Stimulated activated CD4-positive, alpha-beta T cell treated with anti-CD3 and anti-CD28 coated beads, Interleukin-15, amount 100 ng/mL, for 48 hours (primary cell): ENCODE data around the gene VTN.

Experiments used
- DNase-seq, 2 donors: peaks; one replicate each; pipeline ENCODE4 v3.0.0-alpha.2; 2020; ENCODE audit warnings: low read depth in 2 of 2

VTN gene

GRCh38 chr17:28370035-28370743 lies at the start of gene VTN:
Gene VTN, minus strand, starts transcription at chr17:28370307. Its CDS starts 104 bp downstream, at chr17:28370203.
- DNase-seq = no peak

- peak in 1 of 2 donors; percentile 51 for DNase-seq
Measured at GRCh38 chr17:28416703-28417311, 46.7 kb upstream of the VTN start.

- no peak for DNase-seq
Measured at GRCh38 chr17:28415886-28416285, 45.8 kb upstream of the VTN start.

GRCh38 chr17:28413804-28414203 lies 43.7 kb upstream of the VTN start:
- DNase-seq = no peak

GRCh38 chr17:28412099-28412498 lies 42.0 kb upstream of the VTN start:
- no peak for DNase-seq

GRCh38 chr17:28407974-28408306 lies 37.8 kb upstream of the VTN start:
- DNase-seq = no peak

GRCh38 chr17:28407130-28407973 lies 37.2 kb upstream of the VTN start:
- DNase-seq = no peak

GRCh38 chr17:28406473-28406814 lies 36.3 kb upstream of the VTN start:
- no peak for DNase-seq

GRCh38 chr17:28405632-28406472 lies 35.7 kb upstream of the VTN start, which contains the start of gene SLC46A1:
Gene SLC46A1, minus strand, starts transcription at chr17:28406212. Its CDS starts 98 bp downstream, at chr17:28406114.
- DNase-seq = peak in 1 of 2 donors; percentile 61

GRCh38 chr17:28404812-28405570 lies 34.9 kb upstream of the VTN start:
- no peak for DNase-seq

GRCh38 chr17:28404461-28404811 lies 34.3 kb upstream of the VTN start:
- no peak for DNase-seq

- no peak for DNase-seq
Measured at GRCh38 chr17:28404007-28404406, 33.9 kb upstream of the VTN start.

- DNase-seq = no peak
Measured at GRCh38 chr17:28402844-28403243, 32.7 kb upstream of the VTN start.

- no peak for DNase-seq
Measured at GRCh38 chr17:28402224-28402630, 32.1 kb upstream of the VTN start.

- DNase-seq = no peak
Measured at GRCh38 chr17:28399808-28400207, 29.7 kb upstream of the VTN start.

- DNase-seq = no peak
Measured at GRCh38 chr17:28398280-28398981, 28.3 kb upstream of the VTN start.

- DNase-seq = no peak
Measured at GRCh38 chr17:28397687-28398279, 27.7 kb upstream of the VTN start.

GRCh38 chr17:28397275-28397674 lies 27.2 kb upstream of the VTN start:
- DNase-seq = no peak

- no peak for DNase-seq
Measured at GRCh38 chr17:28396635-28397239, 26.6 kb upstream of the VTN start.

GRCh38 chr17:28395968-28396367 lies 25.9 kb upstream of the VTN start:
- no peak for DNase-seq
